ENCODE measurements around the gene ARHGEF40.

- TF ChIP-seq, protein P1, sequence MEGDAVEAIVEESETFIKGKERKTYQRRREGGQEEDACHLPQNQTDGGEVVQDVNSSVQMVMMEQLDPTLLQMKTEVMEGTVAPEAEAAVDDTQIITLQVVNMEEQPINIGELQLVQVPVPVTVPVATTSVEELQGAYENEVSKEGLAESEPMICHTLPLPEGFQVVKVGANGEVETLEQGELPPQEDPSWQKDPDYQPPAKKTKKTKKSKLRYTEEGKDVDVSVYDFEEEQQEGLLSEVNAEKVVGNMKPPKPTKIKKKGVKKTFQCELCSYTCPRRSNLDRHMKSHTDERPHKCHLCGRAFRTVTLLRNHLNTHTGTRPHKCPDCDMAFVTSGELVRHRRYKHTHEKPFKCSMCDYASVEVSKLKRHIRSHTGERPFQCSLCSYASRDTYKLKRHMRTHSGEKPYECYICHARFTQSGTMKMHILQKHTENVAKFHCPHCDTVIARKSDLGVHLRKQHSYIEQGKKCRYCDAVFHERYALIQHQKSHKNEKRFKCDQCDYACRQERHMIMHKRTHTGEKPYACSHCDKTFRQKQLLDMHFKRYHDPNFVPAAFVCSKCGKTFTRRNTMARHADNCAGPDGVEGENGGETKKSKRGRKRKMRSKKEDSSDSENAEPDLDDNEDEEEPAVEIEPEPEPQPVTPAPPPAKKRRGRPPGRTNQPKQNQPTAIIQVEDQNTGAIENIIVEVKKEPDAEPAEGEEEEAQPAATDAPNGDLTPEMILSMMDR (IDR thresholded peaks at IDR 0.05): no peak
- TF ChIP-seq POLR2A (IDR thresholded peaks at IDR 0.05) (no peak), POLR2AphosphoS5 (IDR thresholded peaks at IDR 0.05) (no peak)
Observed at GRCh38 chr14:21095430-21096205, 25.5 kb downstream of the ARHGEF40 start.

Measured in gastroesophageal sphincter (tissue), 3 donors.